Measurements from ENCODE around the gene LYST.

Gene LYST

GRCh38 chr1:235864469-235864868 lies 2.2 kb downstream of the LYST start:
- Histone ChIP-seq H3K27me3 (ENCODE audit: low read length) (no peaks in the 10 kb centered on the region), H3K4me3 (ENCODE audit: insufficient read depth, low read length, poor library complexity, severe bottlenecking) (no peak overlapping the region), H3K9me3 (ENCODE audit: insufficient read depth, low read length) (no peaks in the 10 kb centered on the region), H4K20me1 (ENCODE audit: low read depth, low read length) (no peaks in the 10 kb centered on the region), H2AFZ (ENCODE audit: low read depth, low read length, severe bottlenecking) (no peak overlapping the region), H3K79me2 (ENCODE audit: insufficient read depth, low read length) (no peaks in the 10 kb centered on the region), H3K36me3 (ENCODE audit: low read length) (no peaks in the 10 kb centered on the region), H3K27ac (ENCODE audit: low read depth, low read length) (no peak overlapping the region), H3F3A (ENCODE audit: insufficient read depth) (peaks cover 12% of the 10 kb centered on the region), H3K4me2 (ENCODE audit: low read depth, low read length, poor library complexity, severe bottlenecking) (no peak overlapping the region), H3K9ac (ENCODE audit: low read length) (no peak overlapping the region), H3K9me2 (replicated peaks; ENCODE audit: insufficient read depth, low read length) (no peaks in the 10 kb centered on the region)
- no peak for TF ChIP-seq EZH2phosphoT487 (conservative IDR thresholded peaks at IDR 0.05; ENCODE audit: low read length)

DNA sequence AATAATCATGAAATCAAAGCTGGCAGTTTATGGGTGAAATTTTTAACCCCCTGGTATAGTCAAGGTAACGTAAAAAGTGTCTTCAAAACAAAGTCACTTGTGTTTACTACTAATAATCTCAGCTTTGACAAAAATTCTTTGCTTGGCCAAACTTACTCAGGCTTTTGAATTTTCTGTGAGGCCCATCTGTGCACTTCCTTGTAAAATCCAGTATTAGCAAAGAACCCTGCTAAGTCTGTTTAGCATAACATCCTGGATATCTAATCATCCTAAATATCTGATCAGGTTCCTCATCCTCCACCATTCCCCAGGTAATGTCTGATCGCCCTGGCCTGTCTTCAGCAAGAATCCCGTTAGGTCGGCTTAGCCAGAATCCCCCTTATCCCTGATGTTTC lies 3.0 kb downstream of the LYST start:
- Histone ChIP-seq H4K20me1 (ENCODE audit: low read depth, low read length) (no peaks in the 10 kb centered on the region), H3K4me3 (ENCODE audit: insufficient read depth, low read length, poor library complexity, severe bottlenecking) (no peak overlapping the region), H3K79me2 (ENCODE audit: insufficient read depth, low read length) (no peaks in the 10 kb centered on the region), H3F3A (ENCODE audit: insufficient read depth) (peaks cover 12% of the 10 kb centered on the region), H3K9me3 (ENCODE audit: insufficient read depth, low read length) (no peaks in the 10 kb centered on the region), H2AFZ (ENCODE audit: low read depth, low read length, severe bottlenecking) (no peak overlapping the region), H3K4me2 (ENCODE audit: low read depth, low read length, poor library complexity, severe bottlenecking) (no peak overlapping the region), H3K36me3 (ENCODE audit: low read length) (no peaks in the 10 kb centered on the region), H3K9me2 (replicated peaks; ENCODE audit: insufficient read depth, low read length) (no peaks in the 10 kb centered on the region), H3K27me3 (ENCODE audit: low read length) (no peaks in the 10 kb centered on the region), H3K27ac (ENCODE audit: low read depth, low read length) (no peak overlapping the region), H3K9ac (ENCODE audit: low read length) (no peak overlapping the region)
- TF ChIP-seq EZH2phosphoT487 (conservative IDR thresholded peaks at IDR 0.05; ENCODE audit: low read length): no peak
- TF ChIP-seq CTCF (IDR thresholded peaks at IDR 0.05; ENCODE audit: insufficient read depth, low read length, poor library complexity, severe bottlenecking): no peak

GRCh38 chr1:235861857-235862256 lies 4.8 kb downstream of the LYST start:
- no peak overlapping the region for H3K27ac ChIP-seq (ENCODE audit: low read depth, low read length)
- H3K4me3 ChIP-seq (ENCODE audit: insufficient read depth, low read length, poor library complexity, severe bottlenecking): no peak overlapping the region

GRCh38 chr1:235860829-235861228 lies 5.9 kb downstream of the LYST start:
- Histone ChIP-seq H3K9ac (ENCODE audit: low read length) (no peak overlapping the region), H3K27me3 (ENCODE audit: low read length) (no peaks in the 10 kb centered on the region), H3K27ac (ENCODE audit: low read depth, low read length) (no peak overlapping the region), H3K4me3 (ENCODE audit: insufficient read depth, low read length, poor library complexity, severe bottlenecking) (no peak overlapping the region), H2AFZ (ENCODE audit: low read depth, low read length, severe bottlenecking) (no peak overlapping the region), H3K9me2 (replicated peaks; ENCODE audit: insufficient read depth, low read length) (no peaks in the 10 kb centered on the region), H3K36me3 (ENCODE audit: low read length) (no peaks in the 10 kb centered on the region), H3K9me3 (ENCODE audit: insufficient read depth, low read length) (no peaks in the 10 kb centered on the region), H3K4me2 (ENCODE audit: low read depth, low read length, poor library complexity, severe bottlenecking) (no peak overlapping the region), H3F3A (ENCODE audit: insufficient read depth) (no peaks in the 10 kb centered on the region), H3K79me2 (ENCODE audit: insufficient read depth, low read length) (no peaks in the 10 kb centered on the region), H4K20me1 (ENCODE audit: low read depth, low read length) (no peaks in the 10 kb centered on the region)
- TF ChIP-seq EZH2phosphoT487 (conservative IDR thresholded peaks at IDR 0.05; ENCODE audit: low read length) (no peak), CTCF (IDR thresholded peaks at IDR 0.05; ENCODE audit: insufficient read depth, low read length, poor library complexity, severe bottlenecking) (no peak)

More at GRCh38 chr1:235861857-235862256, 4.8 kb downstream of the LYST start:
- H3K9me2 ChIP-seq (replicated peaks; ENCODE audit: insufficient read depth, low read length): no peaks in the 10 kb centered on the region
- H3K79me2 ChIP-seq (ENCODE audit: insufficient read depth, low read length): no peaks in the 10 kb centered on the region
- no peaks in the 10 kb centered on the region for H3F3A ChIP-seq (ENCODE audit: insufficient read depth)
- no peaks in the 10 kb centered on the region for H3K27me3 ChIP-seq (ENCODE audit: low read length)
- no peak overlapping the region for H3K4me2 ChIP-seq (ENCODE audit: low read depth, low read length, poor library complexity, severe bottlenecking)
- TF ChIP-seq EZH2phosphoT487 (conservative IDR thresholded peaks at IDR 0.05; ENCODE audit: low read length): no peak
- TF ChIP-seq CTCF (IDR thresholded peaks at IDR 0.05; ENCODE audit: insufficient read depth, low read length, poor library complexity, severe bottlenecking): no peak
- no peak overlapping the region for H3K9ac ChIP-seq (ENCODE audit: low read length)
- no peak overlapping the region for H2AFZ ChIP-seq (ENCODE audit: low read depth, low read length, severe bottlenecking)
- H3K9me3 ChIP-seq (ENCODE audit: insufficient read depth, low read length): no peaks in the 10 kb centered on the region
- H3K36me3 ChIP-seq (ENCODE audit: low read length): no peaks in the 10 kb centered on the region
- no peaks in the 10 kb centered on the region for H4K20me1 ChIP-seq (ENCODE audit: low read depth, low read length)
